SHP77 treated with DMSO at 0.1 percent for 48 hours (cell line): Measurements from ENCODE around the gene FPR2.
"Not testable (repeated sequence)": the region's sequence is repeated elsewhere in the genome, so short reads cannot be mapped to it uniquely, and the experiment has no call there.

ENCODE experiments used
- DNase-seq: peaks from one replicate; lab custom pipeline; 2025; lab: John Stamatoyannopoulos, UW

FPR2 gene

DNA sequence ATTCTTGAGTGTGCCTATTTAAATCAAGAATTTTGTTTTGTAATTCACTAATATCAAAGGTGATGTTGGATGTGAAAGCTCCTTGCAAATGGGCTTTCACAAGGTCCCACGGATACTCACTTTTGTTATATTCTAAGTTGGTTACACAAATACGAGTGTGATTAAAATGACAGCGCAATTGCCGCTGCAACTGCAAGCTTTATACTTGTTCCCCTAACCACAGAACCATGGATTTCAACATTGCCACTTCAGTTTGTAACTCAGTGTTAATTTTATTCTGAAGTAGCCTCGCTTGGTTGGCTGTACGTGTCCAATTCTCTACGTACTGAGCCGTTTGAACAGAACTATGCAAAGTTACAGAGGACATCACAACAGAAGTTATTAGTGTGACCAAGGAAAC is 44.4 kb downstream of the FPR2 start:
- not testable (repeated sequence) for DNase-seq

DNA sequence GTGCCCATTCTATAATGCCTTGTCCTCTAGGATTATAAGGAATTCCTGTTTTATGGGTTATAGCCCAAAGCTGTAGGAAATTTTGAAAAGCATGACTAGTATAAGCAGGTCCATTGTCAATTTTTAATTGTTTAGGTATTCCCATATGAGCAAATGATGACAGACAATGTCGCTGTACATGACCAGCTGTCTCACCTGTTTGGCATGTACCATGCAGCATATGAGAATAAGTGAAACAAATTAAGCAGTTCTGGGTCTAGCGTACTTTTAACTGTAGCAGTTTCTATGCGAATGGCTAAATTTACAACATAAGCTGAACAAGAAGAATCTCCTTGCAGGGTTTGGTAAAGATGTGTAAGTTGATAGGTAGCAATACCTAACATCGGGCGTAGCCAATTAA is 45.6 kb downstream of the FPR2 start:
- DNase-seq = not testable (repeated sequence)

DNA sequence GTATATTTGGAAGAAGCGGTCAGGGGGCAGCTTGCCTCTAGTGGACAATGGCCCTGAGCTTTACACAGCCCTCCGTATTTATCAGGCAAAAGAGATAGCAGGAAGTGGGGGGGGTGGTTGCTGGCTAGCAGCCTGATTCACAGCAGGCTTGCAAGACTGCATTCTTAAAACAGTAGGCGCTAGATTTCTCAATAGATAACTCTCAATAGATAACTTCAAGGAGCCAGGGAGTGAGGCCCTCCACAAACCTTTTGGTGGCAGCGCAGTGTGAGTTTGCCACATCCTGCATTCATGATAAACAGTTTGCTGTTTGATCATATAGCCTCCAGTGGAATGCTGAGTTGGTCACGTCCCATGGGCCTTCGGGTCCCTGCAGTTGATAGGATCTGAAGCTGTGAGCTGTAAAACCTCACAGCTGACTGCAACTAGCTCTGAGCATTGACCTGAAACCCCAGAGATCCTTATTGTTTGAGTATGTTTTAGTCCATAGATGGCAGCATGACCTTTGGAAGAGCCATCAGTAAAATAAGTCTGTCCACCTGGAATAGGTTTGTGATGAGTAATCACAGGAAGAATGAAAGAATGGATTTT is 46.2 kb downstream of the FPR2 start:
- DNase-seq = no peak

GRCh38 chr19:51807925-51808324 is 46.9 kb downstream of the FPR2 start:
- DNase-seq = no peak

- DNase-seq = no peak
Observed at GRCh38 chr19:51808333-51808986, 47.5 kb downstream of the FPR2 start.

- no peak for DNase-seq
Observed at GRCh38 chr19:51809787-51810186, 48.8 kb downstream of the FPR2 start.

GRCh38 chr19:51810223-51810622 is 49.2 kb downstream of the FPR2 start:
- no peak for DNase-seq

- DNase-seq = no peak
Observed at GRCh38 chr19:51811344-51811743, 50.4 kb downstream of the FPR2 start.

DNA sequence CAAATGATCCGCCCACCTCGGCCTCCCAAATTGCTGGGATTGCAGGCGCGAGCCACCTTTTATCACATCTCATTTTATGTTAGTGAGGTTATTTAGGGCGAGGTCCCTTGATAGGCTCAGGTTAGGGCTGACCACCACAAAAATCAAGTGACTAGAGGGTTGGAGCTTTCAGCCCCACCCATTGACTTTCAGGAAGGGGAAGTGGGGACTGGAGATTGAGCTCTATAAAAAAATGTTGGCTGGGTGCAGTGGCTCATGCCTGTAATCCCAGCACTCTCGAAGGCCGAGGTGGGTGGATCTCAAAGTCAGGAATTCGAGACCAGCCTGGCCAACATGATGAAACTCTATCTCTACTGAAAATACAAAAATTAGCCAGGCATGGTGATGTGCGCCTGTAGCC is 54.1 kb downstream of the FPR2 start:
- DNase-seq = no peak

GRCh38 chr19:51816711-51817110 is 55.7 kb downstream of the FPR2 start:
- DNase-seq = no peak

- no peak for DNase-seq
Observed at GRCh38 chr19:51820011-51820410, 59.0 kb downstream of the FPR2 start.
